NCI-H1694 treated with DMSO at 0.1 percent for 48 hours (cell line): ENCODE data around the gene TMEM243.
"Not testable (repeated sequence)": the region's sequence is repeated elsewhere in the genome, so short reads cannot be mapped to it uniquely, and the experiment has no call there.

Source experiments
- DNase-seq: peaks from one replicate; lab custom pipeline; 2025; lab: John Stamatoyannopoulos, UW

The TMEM243 gene, protein sequence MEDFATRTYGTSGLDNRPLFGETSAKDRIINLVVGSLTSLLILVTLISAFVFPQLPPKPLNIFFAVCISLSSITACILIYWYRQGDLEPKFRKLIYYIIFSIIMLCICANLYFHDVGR

DNA sequence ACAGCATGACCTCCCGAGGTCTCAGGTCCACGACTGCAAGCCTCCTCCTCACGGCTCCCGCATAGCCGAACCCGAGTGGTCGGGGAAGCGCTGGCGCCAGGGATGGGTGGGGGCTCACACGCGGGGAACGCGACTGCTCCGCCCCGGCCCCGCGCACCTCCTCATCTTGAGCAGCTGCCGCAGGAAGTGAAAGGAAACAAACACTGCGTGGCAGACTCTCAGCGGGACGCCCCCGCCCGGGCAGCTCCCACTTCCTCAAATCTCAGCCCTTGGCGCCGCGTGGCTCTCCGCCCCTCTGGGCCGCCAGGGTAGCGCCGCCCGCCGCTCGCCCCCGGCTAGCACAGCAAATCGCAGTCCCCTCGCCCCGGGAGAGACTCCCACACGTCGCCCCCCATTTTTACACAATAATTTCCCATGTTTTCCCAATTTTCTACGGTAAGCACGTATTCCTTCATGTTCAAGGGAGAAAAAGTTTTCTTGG is at the start of gene TMEM243:
TSS of gene TMEM243 (minus strand) at position 188 of the 481 bp plus-strand sequence. CDS start 229 bp downstream, outside the sequence.
- no peak for DNase-seq

DNA sequence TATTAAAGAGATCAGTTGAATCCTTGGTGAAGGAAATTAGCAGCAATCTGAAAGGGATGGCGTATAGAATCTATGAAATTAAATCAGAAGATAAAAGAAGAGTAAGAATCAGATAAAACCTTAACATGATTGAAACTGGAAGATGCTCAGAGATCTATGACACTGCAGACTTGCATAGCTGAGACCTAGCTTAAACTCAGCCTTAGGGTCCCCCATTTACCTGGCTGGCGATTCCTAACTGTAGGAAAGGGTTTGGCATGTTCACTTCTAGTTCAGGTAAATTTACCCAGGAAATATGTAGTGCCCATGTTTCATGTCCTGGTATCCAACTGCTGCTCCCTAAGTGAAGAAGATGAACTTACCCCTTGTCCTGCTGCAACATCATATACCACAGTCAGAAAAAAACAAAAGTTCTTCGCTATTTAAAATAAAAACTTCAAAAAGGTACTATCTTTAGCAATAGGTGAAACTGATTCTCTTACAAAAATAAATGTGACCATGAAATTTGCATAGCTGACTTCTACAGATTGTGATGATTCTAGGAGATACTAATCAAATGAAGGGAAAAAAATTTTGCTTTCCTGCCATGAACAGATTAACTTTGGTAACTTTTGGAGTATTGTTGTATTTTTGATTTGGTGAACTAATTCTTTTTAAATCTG is 47.8 kb upstream of the TMEM243 start:
- no peak for DNase-seq

DNA sequence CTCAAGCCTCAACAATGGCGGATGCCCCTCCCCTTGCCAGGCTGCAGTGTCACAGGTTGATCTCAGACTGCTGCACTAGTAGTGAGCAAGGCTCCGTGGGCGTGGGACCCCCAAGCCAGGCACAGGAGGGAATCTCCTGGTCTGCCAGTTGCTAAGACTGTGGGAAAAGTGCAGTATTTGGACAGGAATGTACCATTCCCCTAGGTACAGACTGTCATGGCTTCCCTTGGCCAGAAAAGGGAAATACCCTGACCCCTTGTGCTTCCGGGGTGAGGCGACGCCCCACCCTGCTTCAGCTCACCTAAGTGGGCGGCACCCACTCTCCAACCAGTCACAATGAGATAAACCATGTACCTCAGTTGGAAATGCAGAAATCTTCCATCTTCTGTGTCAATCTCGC is 44.0 kb upstream of the TMEM243 start:
- no peak for DNase-seq

DNA sequence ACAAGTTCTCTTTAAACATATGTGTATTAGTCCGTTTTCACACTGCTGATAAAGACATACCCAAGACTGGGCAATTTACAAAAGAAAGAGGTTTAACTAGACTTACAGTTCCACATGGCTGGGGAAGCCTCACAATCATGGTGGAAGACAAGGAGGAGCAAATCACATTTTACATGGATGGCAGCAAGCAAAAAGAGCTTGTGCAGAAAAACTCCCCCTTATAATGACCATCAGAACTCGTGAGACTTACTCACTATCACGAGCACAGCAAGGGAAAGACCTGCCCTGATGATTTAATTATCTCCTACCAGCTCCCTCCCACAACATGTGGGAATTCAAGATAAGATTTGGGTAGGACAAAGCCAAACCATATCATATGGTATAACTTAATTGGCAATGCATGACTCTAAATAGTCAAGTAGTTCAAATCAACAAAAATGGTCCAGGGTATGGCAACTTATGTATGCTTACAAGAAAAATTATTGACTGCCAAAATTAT is 34.1 kb upstream of the TMEM243 start:
- DNase-seq: no peak

DNA sequence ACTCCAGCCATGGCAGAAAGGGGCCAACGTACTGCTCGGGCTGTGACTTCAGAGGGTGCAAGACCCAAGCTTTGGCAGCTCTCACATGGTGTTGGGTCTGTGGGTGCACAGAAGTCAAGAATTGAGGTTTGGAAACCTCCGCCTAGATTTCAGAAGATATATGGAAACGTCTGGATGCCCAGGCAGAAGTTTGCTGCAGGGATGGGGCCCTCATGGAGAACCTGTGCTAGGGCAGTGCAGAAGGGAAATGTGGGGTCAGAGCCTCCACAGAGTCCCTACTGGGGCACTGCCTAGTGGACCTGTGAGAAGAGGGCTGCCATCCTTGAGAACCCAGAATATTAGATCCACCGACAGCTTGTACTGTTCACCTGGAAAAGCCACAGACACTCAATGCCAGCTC is 26.1 kb upstream of the TMEM243 start:
- DNase-seq: not testable (repeated sequence)

DNA sequence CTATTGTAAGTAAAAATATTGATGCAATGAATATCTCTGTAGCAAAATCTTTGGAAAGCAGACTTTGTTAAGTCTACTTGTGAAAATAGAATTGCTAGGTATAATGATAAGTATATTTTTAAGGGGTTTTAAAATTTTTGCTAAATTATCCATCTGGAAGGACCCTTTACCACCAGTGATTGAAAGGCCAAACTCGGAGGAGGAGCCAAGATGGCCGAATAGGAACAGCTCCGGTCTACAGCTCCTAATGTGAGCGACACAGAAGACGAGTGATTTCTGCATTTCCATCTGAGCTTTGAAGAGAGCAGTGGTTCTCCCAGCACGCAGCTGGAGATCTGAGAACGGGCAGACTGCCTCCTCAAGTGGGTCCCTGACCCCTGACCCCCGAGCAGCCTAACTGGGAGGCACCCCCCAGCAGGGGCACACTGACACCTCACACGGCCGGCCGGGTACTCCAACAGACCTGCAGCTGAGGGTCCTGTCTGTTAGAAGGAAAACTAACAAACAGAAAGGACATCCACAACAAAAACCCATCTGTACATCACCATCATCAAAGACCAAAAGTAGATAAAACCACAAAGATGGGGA is 19.0 kb upstream of the TMEM243 start:
- DNase-seq: not testable (repeated sequence)

DNA sequence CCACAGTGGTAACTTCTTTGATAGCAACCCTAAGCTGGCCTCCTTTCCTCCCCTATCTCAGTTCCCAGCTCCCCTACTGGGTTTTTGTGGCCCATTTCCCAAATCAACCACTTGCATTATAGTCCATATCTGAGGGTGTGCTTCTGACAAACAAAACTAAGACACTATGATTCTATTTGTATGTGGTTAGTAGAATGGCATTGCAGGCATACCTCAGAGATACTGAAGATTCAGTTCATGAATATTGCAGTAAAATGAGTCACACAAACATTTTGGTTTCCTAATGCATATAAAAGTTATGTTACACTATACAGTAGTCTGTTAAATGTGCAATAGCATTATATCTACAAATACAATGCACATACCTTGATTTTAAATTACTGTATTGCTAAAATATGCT is 15.4 kb upstream of the TMEM243 start:
- DNase-seq: no peak

DNA sequence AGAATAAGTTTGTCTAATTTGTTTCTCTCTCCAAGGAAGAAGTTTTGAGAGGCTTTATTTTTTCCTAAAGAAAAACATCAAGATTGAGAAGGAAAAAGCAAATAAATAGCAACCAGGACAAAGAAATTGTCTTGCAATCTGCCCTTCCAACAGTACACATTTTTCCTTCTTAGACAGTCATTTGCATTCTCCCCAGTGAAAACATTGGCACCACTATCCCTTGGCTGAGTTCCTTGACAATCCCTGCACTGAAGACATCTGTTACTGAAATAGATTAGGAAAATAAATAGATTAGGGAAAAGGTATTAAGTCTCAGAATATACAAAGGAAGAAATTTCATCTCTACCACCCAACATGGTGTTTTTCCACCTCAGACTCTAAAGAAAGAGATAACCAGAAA is 12.2 kb upstream of the TMEM243 start:
- DNase-seq: no peak

DNA sequence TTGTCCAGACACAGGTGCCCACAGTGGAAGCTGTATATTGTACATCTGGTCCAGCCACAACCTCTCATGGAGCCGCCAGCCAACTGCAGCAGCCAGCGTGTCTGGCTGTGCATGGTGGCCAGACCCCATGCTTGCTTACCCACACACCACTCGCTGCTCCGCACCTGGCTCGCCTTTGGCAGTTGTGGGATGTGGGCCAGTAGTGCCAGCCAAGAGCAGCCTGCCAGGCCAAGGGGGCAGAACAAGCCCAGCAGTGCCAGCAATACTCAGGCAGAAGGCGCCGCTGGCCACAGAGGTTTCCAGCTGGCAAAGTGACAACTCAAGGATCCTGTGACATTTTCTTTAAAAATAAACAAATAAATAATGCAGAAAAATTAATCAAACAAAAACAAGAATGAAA is 11.7 kb upstream of the TMEM243 start:
- no peak for DNase-seq

DNA sequence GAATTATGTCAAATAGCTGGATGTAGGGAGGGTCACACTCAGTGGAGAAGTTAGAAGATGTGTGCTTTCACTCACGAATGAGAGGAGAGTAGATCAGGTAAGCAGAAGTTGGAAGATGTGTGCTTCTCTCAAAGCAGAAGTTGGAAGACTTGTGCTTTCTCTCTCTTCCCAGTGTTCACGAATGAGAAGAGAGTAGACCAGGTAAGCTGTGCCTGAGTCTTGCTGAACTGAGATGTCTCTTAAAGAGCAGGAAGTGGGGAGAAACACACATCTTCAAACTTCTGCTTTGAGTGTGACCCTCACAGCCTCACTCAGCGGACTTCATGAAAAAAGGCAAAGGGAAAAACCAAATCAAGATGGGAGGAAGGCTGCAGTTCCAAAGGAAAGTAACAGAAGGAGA is 7.0 kb upstream of the TMEM243 start:
- DNase-seq: no peak

DNA sequence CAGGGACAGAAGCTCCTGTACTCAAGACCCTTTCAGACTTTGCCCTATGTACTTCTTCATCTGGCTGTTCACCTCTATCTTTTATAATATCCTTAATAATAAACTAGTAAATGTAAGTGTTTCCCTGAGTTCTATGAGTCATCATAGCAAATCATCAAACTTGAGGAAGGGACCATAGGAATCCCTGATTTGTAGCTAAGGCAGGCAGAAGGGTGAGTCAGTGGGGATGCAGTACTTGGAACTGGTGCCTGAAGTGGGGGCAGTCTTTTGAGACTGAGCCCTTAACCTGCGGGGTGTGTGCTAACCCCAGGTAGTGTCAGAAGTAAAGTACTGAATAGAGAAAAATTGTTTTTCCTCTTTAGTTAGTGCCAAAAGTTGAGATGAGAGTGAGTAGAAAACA is 6.2 kb upstream of the TMEM243 start:
- DNase-seq: no peak

DNA sequence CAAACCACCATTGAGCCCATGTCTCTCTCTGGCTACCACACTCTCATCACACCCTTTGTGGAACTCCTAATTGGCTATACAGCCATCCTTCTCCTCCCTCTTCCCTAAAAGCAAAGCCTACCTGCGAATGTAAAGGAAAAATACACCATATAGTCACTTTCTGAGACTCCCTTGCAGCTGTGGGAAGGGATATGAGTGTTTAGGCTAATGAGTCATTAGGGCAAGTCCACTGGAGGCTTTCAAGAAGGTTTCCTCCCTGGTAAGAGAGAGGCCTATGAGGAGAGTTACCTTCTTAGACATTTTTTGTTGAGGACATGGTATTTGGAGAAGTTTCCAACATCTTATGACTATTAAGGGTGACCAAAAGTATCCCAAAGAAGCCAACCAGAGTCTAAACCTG is 4.1 kb upstream of the TMEM243 start:
- no peak for DNase-seq

DNA sequence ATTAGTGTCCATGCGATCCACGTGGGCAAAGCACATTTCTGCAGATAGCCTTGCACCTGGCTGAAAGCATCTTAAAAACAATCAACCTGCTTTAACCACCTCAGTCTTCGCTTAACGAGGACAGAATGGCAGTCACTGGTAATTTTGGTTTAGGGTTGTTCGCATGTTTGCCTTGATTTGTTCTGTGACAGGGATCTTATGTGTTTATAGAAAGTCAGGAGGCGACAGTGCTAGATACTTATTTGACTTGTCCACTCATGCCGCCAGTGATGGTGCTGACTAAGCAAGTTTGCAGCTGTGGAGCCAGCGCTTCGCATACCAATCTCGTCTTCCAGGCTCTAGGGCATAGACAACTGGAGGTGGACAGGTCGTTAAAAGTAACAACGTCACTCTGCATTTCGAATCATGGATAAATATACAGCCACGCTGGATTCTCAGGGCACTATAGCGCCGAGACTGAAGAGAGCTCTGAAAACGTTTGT is 1.2 kb upstream of the TMEM243 start:
- no peak for DNase-seq

DNA sequence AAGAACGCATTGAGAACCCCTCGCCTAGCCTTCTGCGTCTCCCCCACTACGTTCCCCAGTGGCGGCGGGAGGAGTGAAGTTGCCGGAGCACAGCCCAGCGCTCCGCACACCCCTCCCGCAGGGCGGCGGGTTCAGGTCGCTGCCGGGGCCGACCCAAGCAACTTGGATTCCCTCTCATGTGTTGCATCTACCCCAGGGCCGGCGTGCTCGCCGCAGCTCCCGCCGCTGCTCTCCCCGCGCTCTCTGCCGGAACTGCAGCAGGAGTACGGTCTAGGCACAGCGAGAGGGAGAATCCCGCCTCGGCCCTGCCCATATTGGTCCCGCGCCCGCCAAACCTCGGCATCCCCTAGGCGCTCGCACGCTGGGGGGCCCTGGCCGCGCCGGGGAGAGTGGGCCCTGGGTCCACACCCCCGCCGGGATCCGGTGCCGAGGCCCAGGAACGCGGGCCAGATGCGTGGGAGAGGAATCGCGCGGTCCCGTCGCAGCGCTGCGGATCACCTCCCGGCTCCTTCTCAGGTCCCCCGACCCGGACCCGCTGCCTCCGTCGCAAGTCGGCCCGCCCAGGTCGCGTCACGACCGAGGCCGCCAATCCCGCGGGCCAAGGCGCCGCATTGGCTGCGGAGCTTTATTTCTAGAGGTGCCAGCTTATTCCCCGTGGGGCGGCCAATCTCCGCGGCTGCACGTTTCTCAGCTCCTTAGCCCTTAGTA is 648 bp upstream of the TMEM243 start:
- peak; percentile 65 for DNase-seq

DNA sequence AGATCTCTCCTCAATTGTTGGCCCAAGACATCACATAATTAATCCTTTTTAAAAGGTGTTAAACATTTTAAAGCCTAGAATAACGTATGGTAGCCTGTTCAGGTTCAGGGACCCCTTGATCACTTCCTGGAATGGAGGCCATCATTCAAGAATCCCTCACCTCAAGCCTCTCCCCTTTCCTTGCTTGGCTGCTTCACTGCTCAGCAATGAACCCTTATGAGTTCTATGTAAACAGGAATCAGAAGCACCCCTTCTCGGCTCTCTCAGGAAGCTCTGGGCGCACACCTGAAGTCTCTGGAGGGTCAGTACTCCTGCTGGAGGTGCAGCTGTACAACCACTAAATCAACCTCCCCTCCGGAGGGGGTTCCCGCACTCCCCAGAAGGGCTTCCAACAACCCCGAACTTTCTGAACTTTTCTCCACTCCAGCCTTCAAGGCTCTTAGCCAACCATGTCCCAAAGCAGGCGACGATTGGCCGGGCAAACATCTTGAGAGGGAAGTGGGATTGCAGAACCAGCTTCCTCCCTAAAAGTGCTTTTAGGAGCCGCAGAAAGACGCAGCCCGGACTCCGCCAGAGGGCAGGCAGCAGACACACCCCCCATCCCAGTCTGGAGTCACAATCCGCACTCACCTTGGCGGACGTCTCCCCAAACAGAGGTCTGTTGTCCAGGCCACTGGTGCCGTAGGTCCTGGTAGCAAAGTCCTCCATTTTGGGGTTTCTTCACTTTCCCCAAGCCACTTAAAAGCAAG is 562 bp downstream of the TMEM243 start:
- no peak for DNase-seq

DNA sequence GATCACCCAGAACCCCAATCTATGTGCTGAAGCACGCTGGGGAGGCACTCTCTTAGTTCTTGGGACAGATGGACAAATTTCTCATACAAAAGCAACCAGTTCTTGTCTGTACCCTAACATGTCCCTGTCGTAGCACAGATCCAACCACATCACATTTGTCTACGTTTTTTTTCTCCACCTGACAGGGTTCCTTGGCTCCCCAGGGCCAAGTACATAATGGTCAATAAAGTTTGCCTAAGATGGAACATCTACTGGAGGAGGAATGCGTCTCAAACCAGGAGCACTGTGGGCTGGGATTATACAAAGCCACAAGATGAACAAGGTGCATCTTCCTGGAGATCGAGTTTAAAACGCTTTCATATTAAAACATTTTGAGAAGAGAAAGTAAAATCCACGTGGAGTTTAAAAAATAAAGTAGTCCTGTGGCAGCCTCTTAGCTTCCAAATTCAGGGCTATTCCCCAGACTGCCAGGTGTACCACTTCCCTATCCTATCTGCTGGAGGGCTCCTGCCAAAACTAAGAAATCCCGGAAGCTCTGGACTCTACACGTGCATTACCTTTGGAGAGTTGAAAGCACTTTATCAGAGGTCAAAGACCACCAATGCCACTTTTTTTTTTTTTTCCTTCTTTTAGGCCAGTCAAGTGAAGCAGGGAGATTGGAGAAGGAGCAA is 1.4 kb downstream of the TMEM243 start:
- DNase-seq: no peak

DNA sequence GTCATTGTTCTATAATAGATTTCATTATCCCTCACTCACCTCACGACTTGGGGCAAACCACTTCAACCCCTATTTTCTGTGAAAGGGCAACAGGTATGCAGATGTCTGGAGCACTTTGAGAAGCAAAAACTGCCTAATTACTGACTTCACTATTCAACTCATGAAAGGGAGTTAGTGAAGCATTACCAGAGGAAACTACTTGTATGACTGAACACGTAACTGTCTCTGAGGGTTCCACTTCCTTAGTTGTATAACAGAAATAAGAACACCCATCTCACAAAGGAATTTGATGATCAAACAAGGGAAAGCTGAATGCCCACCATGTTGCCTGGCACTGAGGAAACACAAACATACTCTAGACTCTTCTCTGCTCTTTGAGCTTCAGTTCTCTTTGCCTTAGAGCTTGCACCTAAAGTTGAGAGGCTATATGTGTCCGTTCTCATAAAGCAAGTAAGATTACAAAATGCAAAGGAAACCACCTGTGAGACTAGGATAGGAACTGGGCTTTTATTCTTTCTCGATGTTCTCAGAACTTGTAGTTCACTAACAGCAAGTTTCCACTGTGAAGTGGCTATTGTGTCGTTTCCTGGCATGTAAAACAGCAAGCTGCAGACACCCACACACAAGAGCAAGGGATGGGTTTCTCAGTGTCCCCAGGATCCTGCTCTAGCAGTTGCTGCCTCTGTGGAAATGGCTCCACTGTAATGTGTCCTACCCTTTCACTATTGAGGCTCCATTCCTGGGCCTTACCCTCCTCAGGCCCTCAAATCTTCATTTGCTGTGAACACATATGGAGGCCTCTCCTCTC is 2.6 kb downstream of the TMEM243 start:
- no peak for DNase-seq

DNA sequence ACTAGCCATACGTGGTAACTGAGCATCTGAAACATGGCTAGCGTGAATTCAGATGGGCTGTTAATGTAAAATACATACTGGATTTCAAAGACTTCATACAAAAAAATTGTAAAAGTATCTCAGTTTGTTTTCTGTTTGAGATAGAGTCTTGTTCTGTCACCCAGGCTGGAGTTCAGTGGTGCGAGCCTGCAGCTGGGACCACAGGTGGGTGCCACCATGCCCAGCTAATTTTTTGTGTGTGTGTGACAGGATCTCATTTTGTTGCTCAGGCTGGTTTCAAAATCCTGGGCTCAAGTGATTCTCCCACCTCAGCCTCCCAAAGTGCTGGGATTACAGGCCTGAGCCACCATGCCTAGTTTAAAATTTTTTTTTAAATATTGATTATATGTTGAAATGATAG is 4.5 kb downstream of the TMEM243 start:
- DNase-seq: no peak

DNA sequence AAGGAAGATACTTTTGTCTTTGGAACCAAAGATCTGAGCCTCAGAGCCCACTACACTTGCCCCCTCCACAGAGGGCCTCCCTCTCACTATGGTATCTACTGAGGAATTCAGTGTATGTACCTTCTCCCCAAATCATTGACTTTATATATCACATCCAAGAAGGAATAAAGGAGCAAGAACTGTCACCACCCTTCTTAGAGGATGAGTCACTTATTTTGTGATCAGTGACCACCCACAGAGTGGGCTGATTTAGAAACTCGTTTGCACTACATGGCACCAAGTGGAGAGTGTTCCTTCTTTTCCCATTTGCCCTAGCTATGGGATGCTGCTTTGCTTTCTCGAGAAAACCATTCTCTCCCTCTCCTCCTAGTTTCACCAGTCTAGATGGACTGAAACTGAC is 5.7 kb downstream of the TMEM243 start:
- DNase-seq: no peak

DNA sequence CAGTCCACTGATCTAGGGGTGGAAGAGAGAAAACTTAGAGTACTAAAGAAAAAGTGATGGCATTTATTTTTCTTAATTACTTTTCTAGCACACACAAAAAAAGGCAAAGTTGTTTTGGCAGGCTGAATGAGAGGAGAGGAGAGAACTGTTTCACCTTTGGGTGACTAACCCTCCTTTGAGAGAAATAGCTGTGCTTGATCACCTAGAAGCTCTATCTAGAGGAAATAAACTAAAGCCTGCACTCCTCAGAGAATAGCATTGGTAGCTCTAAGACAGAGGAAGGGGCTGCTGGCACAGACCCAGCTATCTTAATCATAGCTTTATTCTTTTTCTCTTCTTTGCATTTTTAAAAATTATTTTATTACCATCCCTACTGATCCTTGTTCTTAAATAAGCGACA is 6.3 kb downstream of the TMEM243 start:
- no peak for DNase-seq

DNA sequence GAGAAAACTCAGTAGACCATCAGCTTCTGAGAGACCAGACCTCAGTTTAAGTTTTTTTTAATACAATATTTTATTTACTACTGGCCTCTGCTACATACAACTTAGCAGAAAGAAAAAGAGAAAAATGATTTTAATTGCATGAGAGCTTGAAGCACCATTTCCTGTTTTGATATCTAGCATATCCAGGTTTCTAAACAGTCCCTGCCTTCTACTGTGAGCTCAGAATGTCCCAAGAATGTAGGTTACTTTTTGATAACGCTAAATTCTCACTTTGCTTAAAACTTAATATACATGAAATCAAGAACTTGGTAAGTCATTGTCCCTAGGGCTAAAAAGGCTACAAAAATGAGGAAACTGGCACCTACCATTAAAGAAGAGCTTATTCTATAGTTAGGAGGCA is 7.0 kb downstream of the TMEM243 start:
- no peak for DNase-seq
